HCT116 (cell line): Measurements from ENCODE around the gene CARMIL1.

Experiments used
- ATF3 ChIP-seq: IDR thresholded peaks from 2 replicates; pipeline ENCODE4 v1.6.1; 2012
- CTCF ChIP-seq, 3 experiments: fragments of 200-600 bp in 1 of 3; sonication (generic) in 1 of 3; IDR thresholded peaks in 2 of 3; conservative IDR thresholded peaks in 1 of 3; 2 replicates each; pipeline ENCODE4 v1.5.1; 2012 to 2017; ENCODE audit warnings: low read depth in 2 of 3, low read length in 2 of 3, antibody characterized with exemption in 1 of 3, borderline replicate concordance in 1 of 3, control low read depth in 1 of 3, mild to moderate bottlenecking in 1 of 3, mixed read lengths in 1 of 3, mixed run types in 1 of 3, moderate library complexity in 1 of 3; ENCODE audit not compliant: insufficient read depth in 1 of 3
- EGR1 ChIP-seq: IDR thresholded peaks from 2 replicates; pipeline ENCODE4 v1.6.1; 2012; ENCODE audit warnings: low read depth
- EZH2 ChIP-seq: fragments of 200-600 bp; sonication (generic); IDR thresholded peaks from 2 replicates; pipeline ENCODE4 v1.6.1; 2017; ENCODE audit warnings: antibody characterized with exemption, mixed run types
- FOSL1 ChIP-seq: IDR thresholded peaks from 2 replicates; pipeline ENCODE4 v1.6.1; 2012; ENCODE audit warnings: low read depth
- MAX ChIP-seq: IDR thresholded peaks from 2 replicates; pipeline ENCODE4 v1.6.1; 2012
- POLR2A ChIP-seq: IDR thresholded peaks from 2 replicates; pipeline ENCODE4 v1.7.0; 2011; ENCODE audit warnings: borderline replicate concordance; ENCODE audit not compliant: insufficient read depth, insufficient read length; ENCODE audit errors: extremely low read depth
- POLR2AphosphoS5 ChIP-seq: IDR thresholded peaks from 2 replicates; pipeline ENCODE4 v1.6.1; 2011; ENCODE audit warnings: mild to moderate bottlenecking, low read depth, low read length, moderate library complexity
- RAD21 ChIP-seq: IDR thresholded peaks from 2 replicates; pipeline ENCODE4 v1.6.1; 2012; ENCODE audit warnings: low read depth, mild to moderate bottlenecking
- SIN3A ChIP-seq: IDR thresholded peaks from 2 replicates; pipeline ENCODE4 v1.6.1; 2012; ENCODE audit warnings: low read depth
- SRF ChIP-seq: IDR thresholded peaks from 2 replicates; pipeline ENCODE4 v1.6.1; 2012; ENCODE audit warnings: low read depth
- TCF7L2 ChIP-seq: IDR thresholded peaks from 2 replicates; pipeline ENCODE4 v1.7.0; 2011; ENCODE audit warnings: borderline replicate concordance, inconsistent platforms; ENCODE audit not compliant: insufficient read depth, insufficient read length; ENCODE audit errors: extremely low read depth
- YY1 ChIP-seq: IDR thresholded peaks from 2 replicates; pipeline ENCODE4 v1.6.1; 2011; ENCODE audit warnings: low read length, low read depth, moderate library complexity, mild to moderate bottlenecking; ENCODE audit not compliant: insufficient replicate concordance; ENCODE audit errors: extremely low read depth
- ZNF274 ChIP-seq: fragments of 200-500 bp; sonication (Bioruptor generic); IDR thresholded peaks from 2 replicates; pipeline ENCODE4 v1.6.1; 2014; ENCODE audit warnings: mild to moderate bottlenecking, low read depth, low read length, inconsistent platforms

GRCh38 chr6:25342802-25343201 lies 63.6 kb downstream of the CARMIL1 start:
- TF ChIP-seq EZH2: no peak
- no peak for TF ChIP-seq CTCF (IDR thresholded peaks at IDR 0.05 in 2 of 3, conservative IDR thresholded peaks at IDR 0.05 in 1 of 3; ENCODE audit: borderline replicate concordance in 1 of 3, insufficient read depth in 1 of 3, low read depth in 2 of 3, low read length in 2 of 3)
- no peak for TF ChIP-seq TCF7L2
- no peak for TF ChIP-seq ATF3
- TF ChIP-seq POLR2A: no peak
- no peak for TF ChIP-seq YY1
- no peak for TF ChIP-seq POLR2AphosphoS5
- TF ChIP-seq MAX: no peak
- no peak for TF ChIP-seq SIN3A
- TF ChIP-seq EGR1: no peak
- TF ChIP-seq ZNF274: no peak
- TF ChIP-seq FOSL1: no peak
- no peak for TF ChIP-seq RAD21
- TF ChIP-seq SRF: no peak
